HepG2 (cell line): Measurements from ENCODE around the gene COASY. TPM values are rescaled to one million over a fixed set of nuclear protein-coding genes. Genes with fewer than 3 reads are reported as not detected.

ENCODE experiments used
- AKAP8 ChIP-seq: sonication (generic); formaldehyde crosslinking; IDR thresholded peaks from 2 replicates; pipeline ENCODE4 v1.5.1; 2020; ENCODE audit warnings: mild to moderate bottlenecking, missing genetic modification reagents
- ARID2 ChIP-seq: sonication (generic); formaldehyde crosslinking; IDR thresholded peaks from 2 replicates; pipeline ENCODE4 v1.8.1; 2022; ENCODE audit warnings: mild to moderate bottlenecking, missing genetic modification reagents, borderline replicate concordance
- ATF1 ChIP-seq: IDR thresholded peaks from 2 replicates; pipeline ENCODE4 v1.6.1; 2016; ENCODE audit warnings: mild to moderate bottlenecking, control low read depth
- CBX1 ChIP-seq: IDR thresholded peaks from one replicate; pipeline ENCODE4 v1.6.1; 2016; ENCODE audit warnings: antibody characterized with exemption, low read depth
- CBX2 ChIP-seq, 2 experiments: fragments of 200-600 bp in 1 of 2; sonication (generic); formaldehyde crosslinking in 1 of 2; IDR thresholded peaks; 2 replicates each; pipeline versions ENCODE4 v1.7.0 to v1.8.1; 2018 to 2022; ENCODE audit warnings: low read depth in 2 of 2, low read length in 1 of 2, mild to moderate bottlenecking in 1 of 2, missing genetic modification reagents in 1 of 2
- CEBPG ChIP-seq: IDR thresholded peaks from 2 replicates; pipeline ENCODE4 v1.6.1; 2016
- DNMT1 ChIP-seq: sonication (generic); formaldehyde crosslinking; IDR thresholded peaks from 2 replicates; pipeline ENCODE4 v1.5.1; 2020; ENCODE audit warnings: mild to moderate bottlenecking, missing genetic modification reagents
- NCOA5 ChIP-seq: sonication (generic); formaldehyde crosslinking; IDR thresholded peaks from 2 replicates; pipeline ENCODE4 v1.4.0; 2020; ENCODE audit warnings: missing genetic modification reagents
- SOX13 ChIP-seq, 3 experiments: fragments of 450-650 bp in 1 of 3; sonication (generic) in 1 of 3; formaldehyde crosslinking in 1 of 3; IDR thresholded peaks in 2 of 3; conservative IDR thresholded peaks in 1 of 3; 2 replicates each; pipeline versions ENCODE4 v1.5.0 to v1.6.1; 2016 to 2020; ENCODE audit warnings: antibody characterized with exemption in 1 of 3, mild to moderate bottlenecking in 1 of 3, missing compliant biosample characterization in 1 of 3, missing genetic modification reagents in 1 of 3, moderate library complexity in 1 of 3
- SP1 ChIP-seq, 2 experiments: fragments of 450-650 bp in 1 of 2; sonication (generic) in 1 of 2; formaldehyde crosslinking in 1 of 2; IDR thresholded peaks; 2 replicates each; pipeline versions ENCODE4 v1.4.0 to v1.6.1; 2016 to 2020; ENCODE audit warnings: missing genetic modification reagents in 1 of 2
- STAT6 ChIP-seq: sonication (generic); formaldehyde crosslinking; IDR thresholded peaks from 2 replicates; pipeline ENCODE4 v1.4.0; 2020; ENCODE audit warnings: missing genetic modification reagents, mild to moderate bottlenecking, borderline replicate concordance
- SYNCRIP ChIP-seq: fragments of 200-400 bp; formaldehyde crosslinking; IDR thresholded peaks from 2 replicates; pipeline ENCODE4 v1.6.1; 2018; ENCODE audit warnings: mild to moderate bottlenecking, low read depth, low read length; ENCODE audit not compliant: insufficient read depth
- ZFYVE20 ChIP-seq: sonication (generic); formaldehyde crosslinking; IDR thresholded peaks from 2 replicates; pipeline ENCODE4 v1.8.0; 2023; ENCODE audit warnings: low read depth, mild to moderate bottlenecking, moderate library complexity, missing genetic modification reagents, borderline replicate concordance
- ZNF260 ChIP-seq: sonication (generic); formaldehyde crosslinking; IDR thresholded peaks from 2 replicates; pipeline ENCODE4 v1.4.0; 2020; ENCODE audit warnings: missing genetic modification reagents, low read depth, mild to moderate bottlenecking, borderline replicate concordance
- ZNF264 ChIP-seq: sonication (generic); formaldehyde crosslinking; IDR thresholded peaks from 2 replicates; pipeline ENCODE4 v1.4.0; 2020; ENCODE audit warnings: missing genetic modification reagents
- ZNF713 ChIP-seq: sonication (generic); formaldehyde crosslinking; IDR thresholded peaks from 2 replicates; pipeline ENCODE4 v1.4.0; 2020; ENCODE audit warnings: mild to moderate bottlenecking, missing genetic modification reagents
- ZNF747 ChIP-seq: sonication (generic); formaldehyde crosslinking; IDR thresholded peaks from 2 replicates; pipeline ENCODE4 v1.8.1; 2023; ENCODE audit warnings: missing genetic modification reagents, mild to moderate bottlenecking, borderline replicate concordance
- polyA plus RNA-seq, 8 experiments: library from polyadenylated mRNA; depleted of rRNA in 3 of 8; stranded (reverse) in 7 of 8; unstranded in 1 of 8; fragments of >200 nt; fragmentation: Illumina TruSeq in 4 of 8; extraction: Trizol in 4 of 8; gene quantifications; 2 replicates each; pipeline versions ENCODE4 v1.2.1 to v1.2.3, GENCODE V29; 2011 to 2016; ENCODE audit warnings: low read depth in 4 of 8, missing spikeins in 1 of 8, mixed read lengths in 1 of 8; ENCODE audit not compliant: insufficient read depth in 1 of 8
- total RNA-seq, 5 experiments: library from RNA; depleted of rRNA; stranded (reverse); fragments of >200 nt; fragmentation: Illumina TruSeq; extraction: Trizol; gene quantifications; 2 replicates each; pipeline ENCODE4 v1.2.3, GENCODE V29; 2016; ENCODE audit warnings: low read depth in 1 of 5
- TF ChIP-seq, protein P1 (sequence below): sonication (generic); formaldehyde crosslinking; IDR thresholded peaks from 2 replicates; pipeline ENCODE4 v1.5.0; 2020; ENCODE audit warnings: mild to moderate bottlenecking, missing genetic modification reagents, borderline replicate concordance
- TF ChIP-seq, protein P2 (sequence below): sonication (generic); formaldehyde crosslinking; IDR thresholded peaks from 2 replicates; pipeline ENCODE4 v1.5.1; 2020; ENCODE audit warnings: missing genetic modification reagents, mild to moderate bottlenecking, borderline replicate concordance

Gene COASY
- total and polyA plus RNA-seq, 2 of the 13 experiments (the other 11 are each of a cell fraction or from before 2014, with no cell fraction given) = 90.7 to 125 TPM

GRCh38 chr17:42562388-42563142, 617 bp downstream of the COASY start (continued):
- TF ChIP-seq SYNCRIP (no peak), DNMT1 (CRISPR knock-in tag) (0 out of 2 replicates have a peak, but pooled peaks have one; percentile 34), ZNF264 (CRISPR knock-in tag) (no peak), AKAP8 (peak; percentile 26; the same call in 1 of the 2 replicates), ZNF713 (no peak), ATF1 (CRISPR knock-in tag) (no peak), SP1 (IDR thresholded peaks at IDR 0.05) (no peak), SP1 (CRISPR knock-in tag; IDR thresholded peaks at IDR 0.05) (no peak), ZFYVE20 (CRISPR knock-in tag) (peak; percentile 87; the same call in 1 of the 2 replicates), CBX1 (no peak), ZNF747 (CRISPR knock-in tag) (no peak), STAT6 (CRISPR knock-in tag) (no peak), ARID2 (CRISPR knock-in tag) (no peak), CEBPG (CRISPR knock-in tag) (no peak; the same call in none of the 2 replicates), SOX13 (IDR thresholded peaks at IDR 0.05) (no peak), SOX13 (CRISPR knock-in tag; conservative IDR thresholded peaks at IDR 0.05 in 1 of 2, IDR thresholded peaks at IDR 0.05 in 1 of 2) (0 out of 4 replicates have a peak, but pooled peaks of 1 of the 2 experiments have one; percentile 10), ZNF260 (CRISPR knock-in tag) (0 out of 2 replicates have a peak, but pooled peaks have one; percentile 14), NCOA5 (CRISPR knock-in tag) (no peak), CBX2 (IDR thresholded peaks at IDR 0.05; ENCODE audit: low read depth, low read length) (no peak), CBX2 (CRISPR knock-in tag; IDR thresholded peaks at IDR 0.05; ENCODE audit: low read depth) (peak; percentile 70; the same call in 1 of the 2 replicates)
- TF ChIP-seq, protein P1, sequence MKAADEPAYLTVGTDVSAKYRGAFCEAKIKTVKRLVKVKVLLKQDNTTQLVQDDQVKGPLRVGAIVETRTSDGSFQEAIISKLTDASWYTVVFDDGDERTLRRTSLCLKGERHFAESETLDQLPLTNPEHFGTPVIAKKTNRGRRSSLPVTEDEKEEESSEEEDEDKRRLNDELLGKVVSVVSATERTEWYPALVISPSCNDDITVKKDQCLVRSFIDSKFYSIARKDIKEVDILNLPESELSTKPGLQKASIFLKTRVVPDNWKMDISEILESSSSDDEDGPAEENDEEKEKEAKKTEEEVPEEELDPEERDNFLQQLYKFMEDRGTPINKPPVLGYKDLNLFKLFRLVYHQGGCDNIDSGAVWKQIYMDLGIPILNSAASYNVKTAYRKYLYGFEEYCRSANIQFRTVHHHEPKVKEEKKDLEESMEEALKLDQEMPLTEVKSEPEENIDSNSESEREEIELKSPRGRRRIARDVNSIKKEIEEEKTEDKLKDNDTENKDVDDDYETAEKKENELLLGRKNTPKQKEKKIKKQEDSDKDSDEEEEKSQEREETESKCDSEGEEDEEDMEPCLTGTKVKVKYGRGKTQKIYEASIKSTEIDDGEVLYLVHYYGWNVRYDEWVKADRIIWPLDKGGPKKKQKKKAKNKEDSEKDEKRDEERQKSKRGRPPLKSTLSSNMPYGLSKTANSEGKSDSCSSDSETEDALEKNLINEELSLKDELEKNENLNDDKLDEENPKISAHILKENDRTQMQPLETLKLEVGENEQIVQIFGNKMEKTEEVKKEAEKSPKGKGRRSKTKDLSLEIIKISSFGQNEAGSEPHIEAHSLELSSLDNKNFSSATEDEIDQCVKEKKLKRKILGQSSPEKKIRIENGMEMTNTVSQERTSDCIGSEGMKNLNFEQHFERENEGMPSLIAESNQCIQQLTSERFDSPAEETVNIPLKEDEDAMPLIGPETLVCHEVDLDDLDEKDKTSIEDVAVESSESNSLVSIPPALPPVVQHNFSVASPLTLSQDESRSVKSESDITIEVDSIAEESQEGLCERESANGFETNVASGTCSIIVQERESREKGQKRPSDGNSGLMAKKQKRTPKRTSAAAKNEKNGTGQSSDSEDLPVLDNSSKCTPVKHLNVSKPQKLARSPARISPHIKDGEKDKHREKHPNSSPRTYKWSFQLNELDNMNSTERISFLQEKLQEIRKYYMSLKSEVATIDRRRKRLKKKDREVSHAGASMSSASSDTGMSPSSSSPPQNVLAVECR = peak; percentile 55
- TF ChIP-seq, protein P2, sequence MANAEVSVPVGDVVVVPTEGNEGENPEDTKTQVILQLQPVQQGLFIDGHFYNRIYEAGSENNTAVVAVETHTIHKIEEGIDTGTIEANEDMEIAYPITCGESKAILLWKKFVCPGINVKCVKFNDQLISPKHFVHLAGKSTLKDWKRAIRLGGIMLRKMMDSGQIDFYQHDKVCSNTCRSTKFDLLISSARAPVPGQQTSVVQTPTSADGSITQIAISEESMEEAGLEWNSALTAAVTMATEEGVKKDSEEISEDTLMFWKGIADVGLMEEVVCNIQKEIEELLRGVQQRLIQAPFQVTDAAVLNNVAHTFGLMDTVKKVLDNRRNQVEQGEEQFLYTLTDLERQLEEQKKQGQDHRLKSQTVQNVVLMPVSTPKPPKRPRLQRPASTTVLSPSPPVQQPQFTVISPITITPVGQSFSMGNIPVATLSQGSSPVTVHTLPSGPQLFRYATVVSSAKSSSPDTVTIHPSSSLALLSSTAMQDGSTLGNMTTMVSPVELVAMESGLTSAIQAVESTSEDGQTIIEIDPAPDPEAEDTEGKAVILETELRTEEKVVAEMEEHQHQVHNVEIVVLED (CRISPR knock-in tag) = no peak; the same call in 1 of the 2 replicates
